Liver (tissue), 9 donors: Measurements from ENCODE around the gene ZDHHC4. TPM values are rescaled to one million over a fixed set of nuclear protein-coding genes. Genes with fewer than 3 reads are reported as not detected.

Experiments
- DNase-seq: peaks from one replicate; pipeline ENCODE4 v3.0.0-alpha.2; 2017; ENCODE audit warnings: low spot score
- H3K27ac ChIP-seq, 2 donors: one replicate each; pipeline ENCODE4 v1.7.0; 2013; ENCODE audit warnings: inconsistent platforms in 2 of 2, low read length in 2 of 2, control low read depth in 1 of 2, low read depth in 1 of 2, mild to moderate bottlenecking in 1 of 2
- H3K27me3 ChIP-seq, 4 donors: one replicate each; pipeline versions ENCODE4 v1.6.1 to v1.7.0; 2013; ENCODE audit warnings: low read length in 3 of 4, inconsistent platforms in 1 of 4, mild to moderate bottlenecking in 1 of 4, moderate library complexity in 1 of 4; ENCODE audit not compliant: control insufficient read depth in 4 of 4, insufficient read depth in 4 of 4
- H3K36me3 ChIP-seq, 4 donors: one replicate each; pipeline versions ENCODE4 v1.6.1 to v1.7.0; 2013; ENCODE audit warnings: low read length in 3 of 4, mild to moderate bottlenecking in 3 of 4, low read depth in 1 of 4, moderate library complexity in 1 of 4; ENCODE audit not compliant: control insufficient read depth in 4 of 4, insufficient read depth in 3 of 4
- H3K4me1 ChIP-seq, 4 donors: one replicate each; pipeline versions ENCODE4 v1.6.1 to v1.7.0; 2013; ENCODE audit warnings: low read length in 3 of 4, mild to moderate bottlenecking in 3 of 4, moderate library complexity in 1 of 4; ENCODE audit not compliant: control insufficient read depth in 4 of 4, insufficient read depth in 4 of 4
- H3K4me3 ChIP-seq, 3 donors: one replicate each; pipeline versions ENCODE4 v1.6.1 to v1.7.0; 2013; ENCODE audit warnings: low read length in 3 of 3, control low read depth in 1 of 3, low read depth in 1 of 3, mild to moderate bottlenecking in 1 of 3
- H3K9ac ChIP-seq, 2 donors: one replicate each; pipeline ENCODE4 v1.7.0; 2013; ENCODE audit warnings: low read length in 2 of 2, mild to moderate bottlenecking in 2 of 2, moderate library complexity in 2 of 2, control low read depth in 1 of 2, low read depth in 1 of 2
- H3K9me3 ChIP-seq, 4 donors: one replicate each; pipeline versions ENCODE4 v1.6.1 to v1.7.0; 2013; ENCODE audit warnings: low read length in 3 of 4; ENCODE audit not compliant: control insufficient read depth in 4 of 4
- CTCF ChIP-seq: fragments of 150-350 bp; IDR thresholded peaks from 2 replicates; pipeline ENCODE4 v1.5.1; 2017; ENCODE audit warnings: improper control_type of control experiment, low read depth, low read length; ENCODE audit not compliant: missing input control
- EGR1 ChIP-seq, 2 donors: IDR thresholded peaks; 2 replicates each; pipeline ENCODE4 v1.6.1; 2016 to 2018; ENCODE audit warnings: antibody characterized with exemption in 2 of 2, low read depth in 2 of 2
- FOXA1 ChIP-seq: IDR thresholded peaks from 2 replicates; pipeline ENCODE4 v1.6.1; 2016; ENCODE audit warnings: antibody characterized with exemption
- FOXA2 ChIP-seq: IDR thresholded peaks from 2 replicates; pipeline ENCODE4 v1.6.1; 2016; ENCODE audit warnings: antibody characterized with exemption
- GABPA ChIP-seq, 2 donors: IDR thresholded peaks in 1 of 2; conservative IDR thresholded peaks in 1 of 2; 2 replicates each; pipeline ENCODE4 v1.6.1; 2016; ENCODE audit warnings: antibody characterized with exemption in 2 of 2, mild to moderate bottlenecking in 1 of 2, moderate library complexity in 1 of 2
- HNF4A ChIP-seq, 2 donors: conservative IDR thresholded peaks; 2 replicates each; pipeline ENCODE4 v1.6.1; 2016; ENCODE audit warnings: antibody characterized with exemption in 2 of 2, mild to moderate bottlenecking in 2 of 2
- HNF4G ChIP-seq: IDR thresholded peaks from 2 replicates; pipeline ENCODE4 v1.6.1; 2016; ENCODE audit warnings: antibody characterized with exemption
- JUND ChIP-seq, 2 donors: IDR thresholded peaks; 2 replicates each; pipeline ENCODE4 v1.6.1; 2016; ENCODE audit warnings: antibody characterized with exemption in 2 of 2
- MAX ChIP-seq: IDR thresholded peaks from 2 replicates; pipeline ENCODE4 v1.6.1; 2016; ENCODE audit warnings: antibody characterized with exemption
- NR2F2 ChIP-seq: IDR thresholded peaks from 2 replicates; pipeline ENCODE4 v1.6.1; 2016; ENCODE audit warnings: antibody characterized with exemption
- RAD21 ChIP-seq, 2 donors: IDR thresholded peaks; 2 replicates each; pipeline ENCODE4 v1.6.1; 2016; ENCODE audit warnings: antibody characterized with exemption in 2 of 2, mild to moderate bottlenecking in 2 of 2
- RXRA ChIP-seq, 2 donors: IDR thresholded peaks; 2 replicates each; pipeline ENCODE4 v1.6.1; 2017 to 2018; ENCODE audit warnings: antibody characterized with exemption in 2 of 2, mild to moderate bottlenecking in 1 of 2
- SP1 ChIP-seq: IDR thresholded peaks from 2 replicates; pipeline ENCODE4 v1.6.1; 2018; ENCODE audit warnings: antibody characterized with exemption, mild to moderate bottlenecking
- TAF1 ChIP-seq: conservative IDR thresholded peaks from 2 replicates; pipeline ENCODE4 v1.6.1; 2016; ENCODE audit warnings: antibody characterized with exemption, mild to moderate bottlenecking
- YY1 ChIP-seq: IDR thresholded peaks from 2 replicates; pipeline ENCODE4 v1.6.1; 2016; ENCODE audit warnings: antibody characterized with exemption, mild to moderate bottlenecking
- WGBS: extraction: QIAGEN DNeasy Blood & Tissue Kit; methylation state at CpG from one replicate; pipeline ENCODE4 v1.1.7; 2013; 5-methylcytosine and 5-hydroxymethylcytosine counted together
- polyA plus RNA-seq, 2 donors: library from polyadenylated mRNA; stranded (reverse) in 1 of 2; unstranded in 1 of 2; fragments of 200-250 nt in 1 of 2; fragments of >200 nt in 1 of 2; fragmentation: Nextera tagmentation in 1 of 2; extraction: Ambion mirVana in 1 of 2; gene quantifications; one replicate each; pipeline versions ENCODE4 v1.2.1 to v1.2.3, GENCODE V29; 2013 to 2015
- total RNA-seq, 2 donors: library from RNA; depleted of rRNA; stranded (reverse); fragments of >200 nt; gene quantifications; one replicate each; pipeline ENCODE4 v1.2.3, GENCODE V29; 2014
- TF ChIP-seq, protein P1 (sequence below): IDR thresholded peaks from 2 replicates; pipeline ENCODE4 v1.6.1; 2016; ENCODE audit warnings: antibody characterized with exemption
- TF ChIP-seq, protein P2 (sequence below): IDR thresholded peaks from 2 replicates; pipeline ENCODE4 v1.6.1; 2016; ENCODE audit warnings: antibody characterized with exemption, mild to moderate bottlenecking
- TF ChIP-seq, protein P3 (sequence below): IDR thresholded peaks from 2 replicates; pipeline ENCODE4 v1.6.1; 2016; ENCODE audit warnings: antibody characterized with exemption
- donor health status: healthy.
- donor health status: healthy.
- donor health status: healthy.
- donor health status: healthy.
- donor health status: healthy.

Gene ZDHHC4
- total and polyA plus RNA-seq, 4 donors, result 32.1 to 46.8 (median 34.9) TPM

GRCh38 chr7:6559896-6560295, 17.4 kb upstream of the ZDHHC4 start:
- Histone ChIP-seq H3K9me3 (no peaks in the 10 kb centered on the region), H3K36me3 (no peaks in the 10 kb centered on the region), H3K27me3 (no peaks in the 10 kb centered on the region), H3K27ac (no peak overlapping the region), H3K4me3 (no peak overlapping the region), H3K4me1 (peaks cover 0 to 2% (median 0%) of the 10 kb centered on the region in 4 donors), H3K9ac (no peak overlapping the region)
- 40% methylated on average over 3 of the region's 3 CpGs for WGBS
- DNase-seq, result no peak
- TF ChIP-seq SP1, result no peak
- no peak for TF ChIP-seq RXRA (IDR thresholded peaks at IDR 0.05)
- TF ChIP-seq EGR1 (IDR thresholded peaks at IDR 0.05; ENCODE audit: low read depth in 2 of 2), result no peak
- no peak for TF ChIP-seq HNF4A (conservative IDR thresholded peaks at IDR 0.05)
- TF ChIP-seq CTCF, result no peak
- TF ChIP-seq FOXA2, result no peak
- no peak for TF ChIP-seq JUND (IDR thresholded peaks at IDR 0.05)
- no peak for TF ChIP-seq NR2F2
- no peak for TF ChIP-seq FOXA1
- TF ChIP-seq HNF4G, result no peak
- TF ChIP-seq, protein P1, sequence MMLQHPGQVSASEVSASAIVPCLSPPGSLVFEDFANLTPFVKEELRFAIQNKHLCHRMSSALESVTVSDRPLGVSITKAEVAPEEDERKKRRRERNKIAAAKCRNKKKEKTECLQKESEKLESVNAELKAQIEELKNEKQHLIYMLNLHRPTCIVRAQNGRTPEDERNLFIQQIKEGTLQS, result no peak
- TF ChIP-seq TAF1, result no peak
- TF ChIP-seq RAD21 (IDR thresholded peaks at IDR 0.05), result no peak
- no peak for TF ChIP-seq YY1

DNA sequence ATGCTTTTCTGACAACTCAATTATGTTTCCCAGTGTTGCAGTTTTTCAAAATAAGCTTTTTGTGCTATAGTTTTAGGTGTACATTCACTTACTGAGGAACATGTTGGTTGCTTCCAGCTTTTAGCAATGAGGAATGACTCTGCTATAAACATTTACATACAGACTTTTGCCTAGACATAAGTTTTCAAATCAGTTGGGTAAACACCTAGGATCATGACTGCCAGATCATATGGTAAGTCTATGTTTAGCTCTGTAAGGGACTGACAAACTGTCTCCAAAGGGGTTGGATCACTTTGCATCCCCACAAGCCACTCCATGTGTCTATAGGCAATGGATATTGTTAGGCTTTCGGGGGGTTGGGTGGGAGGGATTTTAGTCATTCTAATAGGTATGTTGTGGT, 15.1 kb upstream of the ZDHHC4 start:
- WGBS, result 77% methylated on average over 1 of the region's 1 CpG
- no peaks in the 10 kb centered on the region for H3K36me3 ChIP-seq
- no peaks in the 10 kb centered on the region for H3K27me3 ChIP-seq
- H3K4me3 ChIP-seq, result no peak overlapping the region
- TF ChIP-seq, protein P1, result no peak
- TF ChIP-seq CTCF (no peak), SP1 (no peak), FOXA1 (no peak), EGR1 (IDR thresholded peaks at IDR 0.05; ENCODE audit: low read depth in 2 of 2) (no peak), MAX (no peak), HNF4A (conservative IDR thresholded peaks at IDR 0.05) (no peak), FOXA2 (no peak), NR2F2 (no peak), RAD21 (IDR thresholded peaks at IDR 0.05) (no peak), YY1 (no peak), GABPA (IDR thresholded peaks at IDR 0.05 in 1 of 2, conservative IDR thresholded peaks at IDR 0.05 in 1 of 2) (no peak), RXRA (IDR thresholded peaks at IDR 0.05) (no peak), JUND (IDR thresholded peaks at IDR 0.05) (no peak), TAF1 (no peak), HNF4G (no peak)
- TF ChIP-seq, protein P2, sequence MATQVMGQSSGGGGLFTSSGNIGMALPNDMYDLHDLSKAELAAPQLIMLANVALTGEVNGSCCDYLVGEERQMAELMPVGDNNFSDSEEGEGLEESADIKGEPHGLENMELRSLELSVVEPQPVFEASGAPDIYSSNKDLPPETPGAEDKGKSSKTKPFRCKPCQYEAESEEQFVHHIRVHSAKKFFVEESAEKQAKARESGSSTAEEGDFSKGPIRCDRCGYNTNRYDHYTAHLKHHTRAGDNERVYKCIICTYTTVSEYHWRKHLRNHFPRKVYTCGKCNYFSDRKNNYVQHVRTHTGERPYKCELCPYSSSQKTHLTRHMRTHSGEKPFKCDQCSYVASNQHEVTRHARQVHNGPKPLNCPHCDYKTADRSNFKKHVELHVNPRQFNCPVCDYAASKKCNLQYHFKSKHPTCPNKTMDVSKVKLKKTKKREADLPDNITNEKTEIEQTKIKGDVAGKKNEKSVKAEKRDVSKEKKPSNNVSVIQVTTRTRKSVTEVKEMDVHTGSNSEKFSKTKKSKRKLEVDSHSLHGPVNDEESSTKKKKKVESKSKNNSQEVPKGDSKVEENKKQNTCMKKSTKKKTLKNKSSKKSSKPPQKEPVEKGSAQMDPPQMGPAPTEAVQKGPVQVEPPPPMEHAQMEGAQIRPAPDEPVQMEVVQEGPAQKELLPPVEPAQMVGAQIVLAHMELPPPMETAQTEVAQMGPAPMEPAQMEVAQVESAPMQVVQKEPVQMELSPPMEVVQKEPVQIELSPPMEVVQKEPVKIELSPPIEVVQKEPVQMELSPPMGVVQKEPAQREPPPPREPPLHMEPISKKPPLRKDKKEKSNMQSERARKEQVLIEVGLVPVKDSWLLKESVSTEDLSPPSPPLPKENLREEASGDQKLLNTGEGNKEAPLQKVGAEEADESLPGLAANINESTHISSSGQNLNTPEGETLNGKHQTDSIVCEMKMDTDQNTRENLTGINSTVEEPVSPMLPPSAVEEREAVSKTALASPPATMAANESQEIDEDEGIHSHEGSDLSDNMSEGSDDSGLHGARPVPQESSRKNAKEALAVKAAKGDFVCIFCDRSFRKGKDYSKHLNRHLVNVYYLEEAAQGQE, result no peak
- TF ChIP-seq, protein P3, sequence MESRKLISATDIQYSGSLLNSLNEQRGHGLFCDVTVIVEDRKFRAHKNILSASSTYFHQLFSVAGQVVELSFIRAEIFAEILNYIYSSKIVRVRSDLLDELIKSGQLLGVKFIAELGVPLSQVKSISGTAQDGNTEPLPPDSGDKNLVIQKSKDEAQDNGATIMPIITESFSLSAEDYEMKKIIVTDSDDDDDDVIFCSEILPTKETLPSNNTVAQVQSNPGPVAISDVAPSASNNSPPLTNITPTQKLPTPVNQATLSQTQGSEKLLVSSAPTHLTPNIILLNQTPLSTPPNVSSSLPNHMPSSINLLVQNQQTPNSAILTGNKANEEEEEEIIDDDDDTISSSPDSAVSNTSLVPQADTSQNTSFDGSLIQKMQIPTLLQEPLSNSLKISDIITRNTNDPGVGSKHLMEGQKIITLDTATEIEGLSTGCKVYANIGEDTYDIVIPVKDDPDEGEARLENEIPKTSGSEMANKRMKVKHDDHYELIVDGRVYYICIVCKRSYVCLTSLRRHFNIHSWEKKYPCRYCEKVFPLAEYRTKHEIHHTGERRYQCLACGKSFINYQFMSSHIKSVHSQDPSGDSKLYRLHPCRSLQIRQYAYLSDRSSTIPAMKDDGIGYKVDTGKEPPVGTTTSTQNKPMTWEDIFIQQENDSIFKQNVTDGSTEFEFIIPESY, result no peak
- no peak overlapping the region for H3K27ac ChIP-seq
- no peak for DNase-seq
- no peaks in the 10 kb centered on the region for H3K9me3 ChIP-seq
- H3K4me1 ChIP-seq, result no peaks in the 10 kb centered on the region
- H3K9ac ChIP-seq, result no peak overlapping the region
